Lower leg skin (tissue), 4 donors: Measurements from ENCODE around the gene SELENBP1. TPM values are rescaled to one million over a fixed set of nuclear protein-coding genes. Genes with fewer than 3 reads are reported as not detected.

ENCODE experiments used
- DNase-seq, 2 donors: peaks; one replicate each; pipeline ENCODE4 v3.0.0-alpha.2; 2019; ENCODE audit warnings: low spot score in 2 of 2
- H3K4me3 ChIP-seq: fragments of 200-600 bp; sonication (generic); 2 replicates; pipeline ENCODE4 v1.5.1; 2017; ENCODE audit warnings: mild to moderate bottlenecking, low read depth; ENCODE audit not compliant: poor library complexity, severe bottlenecking
- CTCF ChIP-seq, 3 donors: fragments of 450-650 bp; IDR thresholded peaks; one replicate each; pipeline ENCODE4 v1.5.1; 2016; ENCODE audit warnings: antibody characterized with exemption in 3 of 3, mild to moderate bottlenecking in 3 of 3, moderate library complexity in 2 of 3
- POLR2A ChIP-seq, 2 donors: fragments of 450-650 bp; IDR thresholded peaks; one replicate each; pipeline ENCODE4 v1.6.1; 2016 to 2017; ENCODE audit warnings: antibody characterized with exemption in 2 of 2, mild to moderate bottlenecking in 1 of 2, moderate library complexity in 1 of 2
- WGBS, 2 donors: methylation state at CpG; one replicate each; pipeline ENCODE4 v1.1.5; 2018; 5-methylcytosine and 5-hydroxymethylcytosine counted together
- intact Hi-C: fragments of 100-400 bp; cut with DNase I; formaldehyde crosslinking; loops from one replicate; pipeline ENCODE4 v1.15.0; 2023; ENCODE audit warnings: low total_unique reads
- total RNA-seq, 4 donors: library from RNA; depleted of rRNA; stranded (reverse); fragments of >200 nt; gene quantifications; one replicate each; pipeline ENCODE4 v1.1.0, GENCODE V29; 2016

Gene SELENBP1
- total RNA-seq, 4 donors from 2014 or later, result 25.4 to 39.9 (median 38.1) TPM

GRCh38 chr1:151347523-151348246 is 24.8 kb downstream of the SELENBP1 start:
- TF ChIP-seq CTCF (IDR thresholded peaks at IDR 0.05) (no peak), POLR2A (IDR thresholded peaks at IDR 0.05) (no peak)
- 30 to 33% methylated on average over 12 of the region's 12 CpGs for WGBS, 2 donors
- H3K4me3 ChIP-seq, result no peak overlapping the region

GRCh38 chr1:151346769-151347522 is 25.6 kb downstream of the SELENBP1 start, which contains the start of gene RFX5:
Gene RFX5 (minus strand): TSS chr1:151347252. CDS start chr1:151346320, 932 bp downstream.
- peak within 1 kb of the TSS; percentile 51 for H3K4me3 ChIP-seq
- peak; percentile 96 to 98 for DNase-seq
- intact Hi-C loops, result no loop called here
- TF ChIP-seq CTCF (IDR thresholded peaks at IDR 0.05) (no peak), POLR2A (IDR thresholded peaks at IDR 0.05) (no peak)
- WGBS, 2 donors, result 1% methylated on average over 38 of the region's 38 CpGs

More at GRCh38 chr1:151347523-151348246, 24.8 kb downstream of the SELENBP1 start:
- no peak for DNase-seq
- intact Hi-C loops, result no loop called here

- peak overlapping the region; percentile 51 for H3K4me3 ChIP-seq
- WGBS, 2 donors, result 55 to 58% methylated on average over 7 of the region's 7 CpGs
- no peak for DNase-seq
- intact Hi-C loops, result no loop called here
- TF ChIP-seq POLR2A (IDR thresholded peaks at IDR 0.05), result no peak
These were observed 26.3 kb downstream of the SELENBP1 start for GRCh38 chr1:151346082-151346768.

GRCh38 chr1:151344291-151344690 is 28.2 kb downstream of the SELENBP1 start:
- TF ChIP-seq POLR2A (IDR thresholded peaks at IDR 0.05) (no peak), CTCF (IDR thresholded peaks at IDR 0.05) (no peak)
- intact Hi-C loops, result no loop called here
- WGBS, 2 donors, result 82 to 86% methylated on average over 6 of the region's 6 CpGs
- DNase-seq, result no peak
- no peak overlapping the region for H3K4me3 ChIP-seq

GRCh38 chr1:151343587-151343986 is 28.9 kb downstream of the SELENBP1 start:
- WGBS, 2 donors, result 78 to 81% methylated on average over 9 of the region's 9 CpGs
- intact Hi-C loops, result no loop called here
- TF ChIP-seq CTCF (IDR thresholded peaks at IDR 0.05), result no peak
- no peak for TF ChIP-seq POLR2A (IDR thresholded peaks at IDR 0.05)

GRCh38 chr1:151342569-151342968 is 29.9 kb downstream of the SELENBP1 start:
- TF ChIP-seq CTCF (IDR thresholded peaks at IDR 0.05) (no peak), POLR2A (IDR thresholded peaks at IDR 0.05) (no peak)
- 83 to 88% methylated on average over 6 of the region's 6 CpGs for WGBS, 2 donors
- intact Hi-C loops, result no loop called here
- DNase-seq, result no peak
- H3K4me3 ChIP-seq, result no peak overlapping the region

More at GRCh38 chr1:151343587-151343986, 28.9 kb downstream of the SELENBP1 start:
- DNase-seq, result no peak
- no peak overlapping the region for H3K4me3 ChIP-seq
